Measurements from ENCODE around the gene NPW.

DNA sequence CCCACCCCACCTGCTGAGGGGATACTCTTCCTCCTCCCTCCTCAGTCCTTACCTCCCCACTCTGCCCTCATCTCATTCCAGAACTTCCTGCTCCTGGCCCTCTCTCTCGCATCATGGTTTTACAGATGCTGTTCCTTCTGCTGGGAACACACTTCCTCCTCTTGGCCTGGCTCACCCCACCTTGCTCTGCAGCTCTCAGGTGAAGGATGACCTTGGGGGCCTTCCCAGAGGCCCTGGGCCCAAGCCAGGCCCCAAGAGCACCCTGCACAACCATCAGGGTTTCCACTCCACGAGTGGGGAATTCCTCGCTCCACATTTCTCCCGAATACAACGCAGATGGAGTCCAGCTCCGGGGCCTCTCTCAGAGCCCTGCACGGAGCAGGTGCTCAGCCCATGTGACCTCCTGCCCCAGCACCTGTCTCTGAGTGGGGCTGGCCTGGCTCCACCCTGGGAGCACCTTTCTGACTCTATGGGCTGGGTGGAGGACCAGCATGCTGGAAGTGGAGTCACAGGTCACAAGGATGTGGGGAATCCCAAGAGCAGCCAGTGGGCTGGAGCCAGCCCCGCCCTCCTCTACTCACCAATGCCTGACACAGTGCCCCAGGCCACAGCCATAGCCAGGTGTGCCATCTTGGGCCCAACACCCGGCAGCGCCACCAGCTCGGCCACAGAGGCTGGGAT is 23.5 kb downstream of the NPW start:
- TF ChIP-seq, protein P1, sequence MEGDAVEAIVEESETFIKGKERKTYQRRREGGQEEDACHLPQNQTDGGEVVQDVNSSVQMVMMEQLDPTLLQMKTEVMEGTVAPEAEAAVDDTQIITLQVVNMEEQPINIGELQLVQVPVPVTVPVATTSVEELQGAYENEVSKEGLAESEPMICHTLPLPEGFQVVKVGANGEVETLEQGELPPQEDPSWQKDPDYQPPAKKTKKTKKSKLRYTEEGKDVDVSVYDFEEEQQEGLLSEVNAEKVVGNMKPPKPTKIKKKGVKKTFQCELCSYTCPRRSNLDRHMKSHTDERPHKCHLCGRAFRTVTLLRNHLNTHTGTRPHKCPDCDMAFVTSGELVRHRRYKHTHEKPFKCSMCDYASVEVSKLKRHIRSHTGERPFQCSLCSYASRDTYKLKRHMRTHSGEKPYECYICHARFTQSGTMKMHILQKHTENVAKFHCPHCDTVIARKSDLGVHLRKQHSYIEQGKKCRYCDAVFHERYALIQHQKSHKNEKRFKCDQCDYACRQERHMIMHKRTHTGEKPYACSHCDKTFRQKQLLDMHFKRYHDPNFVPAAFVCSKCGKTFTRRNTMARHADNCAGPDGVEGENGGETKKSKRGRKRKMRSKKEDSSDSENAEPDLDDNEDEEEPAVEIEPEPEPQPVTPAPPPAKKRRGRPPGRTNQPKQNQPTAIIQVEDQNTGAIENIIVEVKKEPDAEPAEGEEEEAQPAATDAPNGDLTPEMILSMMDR (IDR thresholded peaks at IDR 0.05 in 4 of 5, conservative IDR thresholded peaks at IDR 0.05 in 1 of 5), result no peak
- no peak for TF ChIP-seq POLR2A (IDR thresholded peaks at IDR 0.05)

All from gastrocnemius medialis (tissue), 4 donors.